GM10266 (cell line): ENCODE measurements around the gene LMBR1.
"Not testable (repeated sequence)": the region's sequence is repeated elsewhere in the genome, so short reads cannot be mapped to it uniquely, and the experiment has no call there.

ENCODE experiments used
- DNase-seq: peaks from one replicate; pipeline ENCODE4 v3.0.0; 2012; ENCODE audit errors: extremely low spot score
- CTCF ChIP-seq: IDR thresholded peaks from 2 replicates; pipeline ENCODE4 v1.5.1; 2012; ENCODE audit warnings: mild to moderate bottlenecking, low read depth; ENCODE audit not compliant: control insufficient read depth, insufficient read depth; ENCODE audit errors: missing control alignments

Gene LMBR1

GRCh38 chr7:156848979-156849378 lies 44.0 kb downstream of the LMBR1 start:
- no peak for TF ChIP-seq CTCF
- DNase-seq, result no peak

GRCh38 chr7:156845379-156846101 lies 47.4 kb downstream of the LMBR1 start:
- TF ChIP-seq CTCF, result no peak
- DNase-seq, result no peak

GRCh38 chr7:156843582-156843981 lies 49.4 kb downstream of the LMBR1 start:
- not testable (repeated sequence) for DNase-seq

GRCh38 chr7:156843157-156843556 lies 49.8 kb downstream of the LMBR1 start:
- no peak for DNase-seq

GRCh38 chr7:156842740-156843140 lies 50.2 kb downstream of the LMBR1 start:
- no peak for TF ChIP-seq CTCF
- no peak for DNase-seq

More at GRCh38 chr7:156843157-156843556, 49.8 kb downstream of the LMBR1 start:
- no peak for TF ChIP-seq CTCF

- no peak for DNase-seq
- no peak for TF ChIP-seq CTCF
Measured at GRCh38 chr7:156842317-156842716, 50.7 kb downstream of the LMBR1 start.

GRCh38 chr7:156841497-156841896 lies 51.5 kb downstream of the LMBR1 start:
- DNase-seq, result no peak
- no peak for TF ChIP-seq CTCF

- TF ChIP-seq CTCF, result no peak
- DNase-seq, result no peak
Measured at GRCh38 chr7:156840134-156840533, 52.8 kb downstream of the LMBR1 start.
